ENCODE data around the gene ZBTB5. TPM values are rescaled to one million over a fixed set of nuclear protein-coding genes. Genes with fewer than 3 reads are reported as not detected.

Gene ZBTB5
- total and polyA plus RNA-seq, 2 of the 8 experiments (the other 6 are each of a cell fraction or from before 2014, with no cell fraction given), result 13.3 to 14.5 TPM

DNA sequence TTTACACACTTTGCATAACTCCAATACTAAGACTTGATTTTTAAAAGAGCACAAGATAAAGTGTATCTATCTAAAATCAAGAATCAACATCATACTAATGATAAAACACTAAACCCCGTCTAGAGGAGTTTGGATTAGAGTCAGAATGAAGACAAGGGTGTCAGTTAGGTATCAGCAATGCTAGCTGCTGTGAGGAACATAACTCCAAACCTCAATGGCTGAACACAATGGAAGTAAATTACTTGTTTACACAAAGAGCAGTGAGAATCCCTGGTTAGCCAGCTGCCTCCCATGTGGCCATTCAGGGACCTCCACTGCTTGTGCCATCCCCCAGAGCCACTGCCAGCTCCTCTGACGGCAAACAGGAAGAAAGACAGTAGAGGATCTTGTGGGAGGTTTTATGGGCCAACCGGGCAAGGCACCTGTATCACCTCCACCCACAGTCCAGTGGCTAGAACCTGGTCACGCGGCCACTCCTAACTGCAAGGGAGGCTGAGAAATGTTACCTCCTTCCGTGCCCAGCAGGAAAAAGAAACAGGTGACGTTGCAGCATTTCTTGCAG is 66.7 kb downstream of the ZBTB5 start:
- no peak overlapping the region for H4K5ac ChIP-seq (ENCODE audit: insufficient read length, low read depth, low read length)
- no peak overlapping the region for H2BK15ac ChIP-seq (ENCODE audit: low read length)
- H2BK120ac ChIP-seq (replicated peaks; ENCODE audit: low read depth, low read length), result no peak overlapping the region
- no peak overlapping the region for H3K4me3 ChIP-seq (ENCODE audit: extremely low read depth in 1 of 4, insufficient read depth in 2 of 4, low read depth in 3 of 4, low read length in 4 of 4)
- DNase-seq (ENCODE audit: low read depth in 1 of 2, low spot score in 2 of 2) (no peak), FAIRE-seq (no peak)
- no peak overlapping the region for H4K8ac ChIP-seq (ENCODE audit: extremely low read depth, insufficient read depth, low read length)
- no peak overlapping the region for H2BK20ac ChIP-seq (ENCODE audit: low read length)
- no peak overlapping the region for H2BK12ac ChIP-seq (ENCODE audit: low read depth, low read length)
- no peak overlapping the region for H3K56ac ChIP-seq (replicated peaks; ENCODE audit: insufficient read length, low read depth, low read length)
- TF ChIP-seq EP300 (IDR thresholded peaks at IDR 0.05; ENCODE audit: borderline replicate concordance in 1 of 2, low read depth in 2 of 2, low read length in 2 of 2), result no peak
- TF ChIP-seq MAX (IDR thresholded peaks at IDR 0.05), result 0 out of 2 replicates have a peak, but pooled peaks have one; percentile 14
- no peak for TF ChIP-seq RXRA (IDR thresholded peaks at IDR 0.05; ENCODE audit: insufficient read depth, low read depth, low read length)
- ChIA-PET POLR2A (ENCODE audit: partially characterized antibody) (interaction anchor here (0.5 kb wide), 1 partner anchor 14 kb away, joined by 3 read pairs; no protein-coding TSS in a partner anchor), CTCF (ENCODE audit: partially characterized antibody) (interaction anchor here (0.6 to 3.3 kb wide), 5 partner anchors 8 to 24 kb away, joined by 3 to 19 read pairs (median 4); no protein-coding TSS in a partner anchor)
- no peaks in the 10 kb centered on the region for H3K23me2 ChIP-seq (ENCODE audit: low read depth, low read length)
- no peaks in the 10 kb centered on the region for H3K9me3 ChIP-seq (ENCODE audit: insufficient read depth in 2 of 2, low read depth in 1 of 2, low read length in 1 of 2)
- no peak overlapping the region for H3K23ac ChIP-seq (ENCODE audit: insufficient read length)
- no peaks in the 10 kb centered on the region for H3K36me3 ChIP-seq (ENCODE audit: control insufficient read depth in 2 of 4, insufficient read depth in 4 of 4, low read length in 3 of 4)
- no peaks in the 10 kb centered on the region for H3K27me3 ChIP-seq (replicated peaks in 1 of 4; ENCODE audit: control insufficient read depth in 3 of 4, extremely low read depth in 1 of 4, insufficient read depth in 3 of 4, low read length in 3 of 4)
- no peak overlapping the region for H3K18ac ChIP-seq (ENCODE audit: extremely low read depth, low read length)
- WGBS, 2 experiments (ENCODE audit: extremely low coverage in 1 of 2, insufficient coverage in 1 of 2, insufficient read length in 1 of 2, insufficient replicate concordance in 2 of 2, low coverage in 1 of 2, low lambda C conversion rate in 2 of 2, missing lambda C conversion rate in 1 of 2), result 92% methylated on average over 6 of the region's 7 CpGs; no CpG with 5 or more reads in 1 of the 2 experiments
- H4K20me1 ChIP-seq (replicated peaks in 1 of 2; ENCODE audit: control insufficient read depth in 1 of 2, insufficient read depth in 2 of 2, low read length in 2 of 2), result no peaks in the 10 kb centered on the region
- H3K4me2 ChIP-seq (ENCODE audit: insufficient read depth in 1 of 2, low read depth in 2 of 2, low read length in 2 of 2), result no peak overlapping the region
- H3K4ac ChIP-seq (replicated peaks; ENCODE audit: insufficient read length, low read depth, low read length), result no peak overlapping the region
- H2AFZ ChIP-seq (ENCODE audit: low read length), result no peak overlapping the region
- H3K79me1 ChIP-seq (ENCODE audit: low read depth, low read length), result no peaks in the 10 kb centered on the region
- H3K4me1 ChIP-seq (replicated peaks in 1 of 4; ENCODE audit: control insufficient read depth in 3 of 4, insufficient read depth in 4 of 4, low read length in 3 of 4), result no peaks in the 10 kb centered on the region; a peak in 1 of 7 replicates
- no peak overlapping the region for H3K9ac ChIP-seq (replicated peaks in 1 of 4; ENCODE audit: extremely low read depth in 1 of 4, low read depth in 3 of 4, low read length in 3 of 4)
- no peak overlapping the region for H2BK5ac ChIP-seq (ENCODE audit: low read depth, low read length)
- no peak overlapping the region for H2AK5ac ChIP-seq (ENCODE audit: low read depth, low read length)
- H4K91ac ChIP-seq (replicated peaks; ENCODE audit: insufficient read length, low read length), result no peak overlapping the region
- H3K27ac ChIP-seq (ENCODE audit: low read depth, low read length), result no peak overlapping the region
- H3K79me2 ChIP-seq (ENCODE audit: control insufficient read depth in 1 of 2, insufficient read depth in 2 of 2, low read length in 2 of 2), result no peaks in the 10 kb centered on the region
- H3K14ac ChIP-seq (ENCODE audit: insufficient read length), result no peak overlapping the region

Measured in H1 (cell line).